ENCODE data around the gene HIPK4. TPM values are rescaled to one million over a fixed set of nuclear protein-coding genes. Genes with fewer than 3 reads are reported as not detected.

Gene HIPK4
- total and polyA plus RNA-seq, 2 experiments from 2014 or later: 0.21 to 0.52 TPM

DNA sequence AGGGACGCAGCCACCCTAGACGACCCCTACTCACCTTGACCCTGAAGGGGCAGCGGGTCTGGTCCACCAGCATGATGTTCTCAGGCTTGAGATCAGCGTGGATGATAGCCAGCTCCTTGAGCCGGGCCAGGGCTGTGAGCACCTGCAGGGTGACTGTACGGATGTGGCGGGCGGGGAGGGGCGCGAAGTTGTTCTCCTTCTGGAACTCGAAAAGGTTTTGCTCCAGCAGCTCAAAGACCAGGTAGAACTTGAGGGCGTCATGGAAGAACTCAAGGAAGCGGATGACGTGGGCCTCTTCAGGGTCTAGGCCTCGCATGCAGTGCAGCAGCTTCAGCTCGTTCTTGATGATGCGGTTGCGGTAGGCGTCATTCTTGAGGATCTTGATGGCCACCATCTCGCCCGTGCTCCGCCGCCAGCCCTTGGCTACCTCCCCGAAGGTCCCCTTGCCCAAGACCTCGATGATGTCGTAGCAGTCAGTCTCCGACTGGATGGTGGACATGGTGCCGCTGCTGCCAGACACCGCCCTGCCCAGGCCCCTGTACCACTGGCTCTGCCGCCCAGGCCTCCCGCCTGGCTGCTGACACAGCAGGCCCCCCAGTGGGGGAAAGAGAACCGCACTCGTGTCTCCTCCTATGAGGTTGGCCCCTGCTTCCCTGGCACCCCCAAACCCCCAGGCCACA lies 437 bp downstream of the HIPK4 start (continued):
- TF ChIP-seq, protein P1, sequence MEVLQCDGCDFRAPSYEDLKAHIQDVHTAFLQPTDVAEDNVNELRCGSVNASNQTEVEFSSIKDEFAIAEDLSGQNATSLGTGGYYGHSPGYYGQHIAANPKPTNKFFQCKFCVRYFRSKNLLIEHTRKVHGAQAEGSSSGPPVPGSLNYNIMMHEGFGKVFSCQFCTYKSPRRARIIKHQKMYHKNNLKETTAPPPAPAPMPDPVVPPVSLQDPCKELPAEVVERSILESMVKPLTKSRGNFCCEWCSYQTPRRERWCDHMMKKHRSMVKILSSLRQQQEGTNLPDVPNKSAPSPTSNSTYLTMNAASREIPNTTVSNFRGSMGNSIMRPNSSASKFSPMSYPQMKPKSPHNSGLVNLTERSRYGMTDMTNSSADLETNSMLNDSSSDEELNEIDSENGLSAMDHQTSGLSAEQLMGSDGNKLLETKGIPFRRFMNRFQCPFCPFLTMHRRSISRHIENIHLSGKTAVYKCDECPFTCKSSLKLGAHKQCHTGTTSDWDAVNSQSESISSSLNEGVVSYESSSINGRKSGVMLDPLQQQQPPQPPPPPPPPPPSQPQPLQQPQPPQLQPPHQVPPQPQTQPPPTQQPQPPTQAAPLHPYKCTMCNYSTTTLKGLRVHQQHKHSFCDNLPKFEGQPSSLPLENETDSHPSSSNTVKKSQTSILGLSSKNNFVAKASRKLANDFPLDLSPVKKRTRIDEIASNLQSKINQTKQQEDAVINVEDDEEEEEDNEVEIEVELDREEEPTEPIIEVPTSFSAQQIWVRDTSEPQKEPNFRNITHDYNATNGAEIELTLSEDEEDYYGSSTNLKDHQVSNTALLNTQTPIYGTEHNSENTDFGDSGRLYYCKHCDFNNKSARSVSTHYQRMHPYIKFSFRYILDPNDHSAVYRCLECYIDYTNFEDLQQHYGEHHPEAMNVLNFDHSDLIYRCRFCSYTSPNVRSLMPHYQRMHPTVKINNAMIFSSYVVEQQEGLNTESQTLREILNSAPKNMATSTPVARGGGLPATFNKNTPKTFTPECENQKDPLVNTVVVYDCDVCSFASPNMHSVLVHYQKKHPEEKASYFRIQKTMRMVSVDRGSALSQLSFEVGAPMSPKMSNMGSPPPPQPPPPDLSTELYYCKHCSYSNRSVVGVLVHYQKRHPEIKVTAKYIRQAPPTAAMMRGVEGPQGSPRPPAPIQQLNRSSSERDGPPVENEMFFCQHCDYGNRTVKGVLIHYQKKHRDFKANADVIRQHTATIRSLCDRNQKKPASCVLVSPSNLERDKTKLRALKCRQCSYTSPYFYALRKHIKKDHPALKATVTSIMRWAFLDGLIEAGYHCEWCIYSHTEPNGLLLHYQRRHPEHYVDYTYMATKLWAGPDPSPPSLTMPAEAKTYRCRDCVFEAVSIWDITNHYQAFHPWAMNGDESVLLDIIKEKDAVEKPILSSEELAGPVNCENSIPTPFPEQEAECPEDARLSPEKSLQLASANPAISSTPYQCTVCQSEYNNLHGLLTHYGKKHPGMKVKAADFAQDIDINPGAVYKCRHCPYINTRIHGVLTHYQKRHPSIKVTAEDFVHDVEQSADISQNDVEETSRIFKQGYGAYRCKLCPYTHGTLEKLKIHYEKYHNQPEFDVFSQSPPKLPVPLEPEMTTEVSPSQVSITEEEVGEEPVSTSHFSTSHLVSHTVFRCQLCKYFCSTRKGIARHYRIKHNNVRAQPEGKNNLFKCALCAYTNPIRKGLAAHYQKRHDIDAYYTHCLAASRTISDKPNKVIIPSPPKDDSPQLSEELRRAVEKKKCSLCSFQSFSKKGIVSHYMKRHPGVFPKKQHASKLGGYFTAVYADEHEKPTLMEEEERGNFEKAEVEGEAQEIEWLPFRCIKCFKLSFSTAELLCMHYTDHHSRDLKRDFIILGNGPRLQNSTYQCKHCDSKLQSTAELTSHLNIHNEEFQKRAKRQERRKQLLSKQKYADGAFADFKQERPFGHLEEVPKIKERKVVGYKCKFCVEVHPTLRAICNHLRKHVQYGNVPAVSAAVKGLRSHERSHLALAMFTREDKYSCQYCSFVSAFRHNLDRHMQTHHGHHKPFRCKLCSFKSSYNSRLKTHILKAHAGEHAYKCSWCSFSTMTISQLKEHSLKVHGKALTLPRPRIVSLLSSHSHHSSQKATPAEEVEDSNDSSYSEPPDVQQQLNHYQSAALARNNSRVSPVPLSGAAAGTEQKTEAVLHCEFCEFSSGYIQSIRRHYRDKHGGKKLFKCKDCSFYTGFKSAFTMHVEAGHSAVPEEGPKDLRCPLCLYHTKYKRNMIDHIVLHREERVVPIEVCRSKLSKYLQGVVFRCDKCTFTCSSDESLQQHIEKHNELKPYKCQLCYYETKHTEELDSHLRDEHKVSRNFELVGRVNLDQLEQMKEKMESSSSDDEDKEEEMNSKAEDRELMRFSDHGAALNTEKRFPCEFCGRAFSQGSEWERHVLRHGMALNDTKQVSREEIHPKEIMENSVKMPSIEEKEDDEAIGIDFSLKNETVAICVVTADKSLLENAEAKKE (CRISPR knock-in tag; IDR thresholded peaks at IDR 0.05): no peak
- TF ChIP-seq ZNF114 (CRISPR knock-in tag; IDR thresholded peaks at IDR 0.05) (no peak), EZH2 (IDR thresholded peaks at IDR 0.05; ENCODE audit: low read depth, unreplicated experiment) (no peak), CREB1 (CRISPR knock-in tag; IDR thresholded peaks at IDR 0.05; ENCODE audit: low read depth) (no peak), NANOG (IDR thresholded peaks at IDR 0.05; ENCODE audit: borderline replicate concordance) (no peak), POLR2AphosphoS5 (IDR thresholded peaks at IDR 0.05; ENCODE audit: low read depth) (no peak), ZNF331 (CRISPR knock-in tag; IDR thresholded peaks at IDR 0.05; ENCODE audit: low read depth) (no peak)
- TF ChIP-seq, protein P2, sequence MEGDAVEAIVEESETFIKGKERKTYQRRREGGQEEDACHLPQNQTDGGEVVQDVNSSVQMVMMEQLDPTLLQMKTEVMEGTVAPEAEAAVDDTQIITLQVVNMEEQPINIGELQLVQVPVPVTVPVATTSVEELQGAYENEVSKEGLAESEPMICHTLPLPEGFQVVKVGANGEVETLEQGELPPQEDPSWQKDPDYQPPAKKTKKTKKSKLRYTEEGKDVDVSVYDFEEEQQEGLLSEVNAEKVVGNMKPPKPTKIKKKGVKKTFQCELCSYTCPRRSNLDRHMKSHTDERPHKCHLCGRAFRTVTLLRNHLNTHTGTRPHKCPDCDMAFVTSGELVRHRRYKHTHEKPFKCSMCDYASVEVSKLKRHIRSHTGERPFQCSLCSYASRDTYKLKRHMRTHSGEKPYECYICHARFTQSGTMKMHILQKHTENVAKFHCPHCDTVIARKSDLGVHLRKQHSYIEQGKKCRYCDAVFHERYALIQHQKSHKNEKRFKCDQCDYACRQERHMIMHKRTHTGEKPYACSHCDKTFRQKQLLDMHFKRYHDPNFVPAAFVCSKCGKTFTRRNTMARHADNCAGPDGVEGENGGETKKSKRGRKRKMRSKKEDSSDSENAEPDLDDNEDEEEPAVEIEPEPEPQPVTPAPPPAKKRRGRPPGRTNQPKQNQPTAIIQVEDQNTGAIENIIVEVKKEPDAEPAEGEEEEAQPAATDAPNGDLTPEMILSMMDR (conservative IDR thresholded peaks at IDR 0.05; ENCODE audit: low read depth in 2 of 2): no peak
- TF ChIP-seq, protein P3, sequence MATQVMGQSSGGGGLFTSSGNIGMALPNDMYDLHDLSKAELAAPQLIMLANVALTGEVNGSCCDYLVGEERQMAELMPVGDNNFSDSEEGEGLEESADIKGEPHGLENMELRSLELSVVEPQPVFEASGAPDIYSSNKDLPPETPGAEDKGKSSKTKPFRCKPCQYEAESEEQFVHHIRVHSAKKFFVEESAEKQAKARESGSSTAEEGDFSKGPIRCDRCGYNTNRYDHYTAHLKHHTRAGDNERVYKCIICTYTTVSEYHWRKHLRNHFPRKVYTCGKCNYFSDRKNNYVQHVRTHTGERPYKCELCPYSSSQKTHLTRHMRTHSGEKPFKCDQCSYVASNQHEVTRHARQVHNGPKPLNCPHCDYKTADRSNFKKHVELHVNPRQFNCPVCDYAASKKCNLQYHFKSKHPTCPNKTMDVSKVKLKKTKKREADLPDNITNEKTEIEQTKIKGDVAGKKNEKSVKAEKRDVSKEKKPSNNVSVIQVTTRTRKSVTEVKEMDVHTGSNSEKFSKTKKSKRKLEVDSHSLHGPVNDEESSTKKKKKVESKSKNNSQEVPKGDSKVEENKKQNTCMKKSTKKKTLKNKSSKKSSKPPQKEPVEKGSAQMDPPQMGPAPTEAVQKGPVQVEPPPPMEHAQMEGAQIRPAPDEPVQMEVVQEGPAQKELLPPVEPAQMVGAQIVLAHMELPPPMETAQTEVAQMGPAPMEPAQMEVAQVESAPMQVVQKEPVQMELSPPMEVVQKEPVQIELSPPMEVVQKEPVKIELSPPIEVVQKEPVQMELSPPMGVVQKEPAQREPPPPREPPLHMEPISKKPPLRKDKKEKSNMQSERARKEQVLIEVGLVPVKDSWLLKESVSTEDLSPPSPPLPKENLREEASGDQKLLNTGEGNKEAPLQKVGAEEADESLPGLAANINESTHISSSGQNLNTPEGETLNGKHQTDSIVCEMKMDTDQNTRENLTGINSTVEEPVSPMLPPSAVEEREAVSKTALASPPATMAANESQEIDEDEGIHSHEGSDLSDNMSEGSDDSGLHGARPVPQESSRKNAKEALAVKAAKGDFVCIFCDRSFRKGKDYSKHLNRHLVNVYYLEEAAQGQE (IDR thresholded peaks at IDR 0.05; ENCODE audit: unreplicated experiment): no peak
